Hematopoietic multipotent progenitor cell (in vitro differentiated cells): Measurements from ENCODE around the gene POLR1E. TPM values are rescaled to one million over a fixed set of nuclear protein-coding genes. Genes with fewer than 3 reads are reported as not detected.
"Not testable (repeated sequence)": the region's sequence is repeated elsewhere in the genome, so short reads cannot be mapped to it uniquely, and the experiment has no call there.

Experiments used
- DNase-seq, 3 donors: peaks; one replicate each; pipeline ENCODE4 v3.0.0-alpha.2; 2011 to 2015; ENCODE audit warnings: low read depth in 2 of 3, low spot score in 2 of 3
- total RNA-seq: library from RNA; depleted of rRNA; stranded (reverse); fragments of >200 nt; gene quantifications from one replicate; pipeline ENCODE4 v1.2.3, GENCODE V29; 2012

The POLR1E gene
- total RNA-seq, 1 donor = 23.4 TPM

- DNase-seq = peak; percentile 70 to 87 (median 81)
Observed at GRCh38 chr9:37464426-37465248, 21.1 kb upstream of the POLR1E start.

GRCh38 chr9:37465249-37466036, 20.3 kb upstream of the POLR1E start, which contains the start of gene ZBTB5:
Gene ZBTB5, minus strand, starts transcription at chr9:37465450. Its CDS starts 22,899 bp downstream, at chr9:37442551.
- DNase-seq = peak; percentile 94 to 100 (median 99)

- peak in 2 of 3 donors; percentile 54 to 57 for DNase-seq
Observed at GRCh38 chr9:37466037-37466709, 19.6 kb upstream of the POLR1E start.

- not testable (repeated sequence) for DNase-seq
Observed at GRCh38 chr9:37467530-37467929, 18.2 kb upstream of the POLR1E start.

- no peak for DNase-seq
Observed at GRCh38 chr9:37468620-37469019, 17.1 kb upstream of the POLR1E start.

- DNase-seq = peak in 1 of 3 donors; percentile 25
Observed at GRCh38 chr9:37471942-37472684, 13.6 kb upstream of the POLR1E start.

- not testable (repeated sequence) for DNase-seq
Observed at GRCh38 chr9:37473982-37474381, 11.8 kb upstream of the POLR1E start.

GRCh38 chr9:37474438-37474837, 11.3 kb upstream of the POLR1E start:
- DNase-seq = no peak

- no peak for DNase-seq
Observed at GRCh38 chr9:37476930-37477329, 8.8 kb upstream of the POLR1E start.

GRCh38 chr9:37477443-37477842, 8.3 kb upstream of the POLR1E start:
- DNase-seq = not testable (repeated sequence)

GRCh38 chr9:37477987-37478619, 7.6 kb upstream of the POLR1E start:
- DNase-seq = not testable (repeated sequence)

- DNase-seq = no peak
Observed at GRCh38 chr9:37480759-37481158, 5.0 kb upstream of the POLR1E start.

GRCh38 chr9:37486256-37486615, 488 bp downstream of the POLR1E start:
- no peak for DNase-seq

- DNase-seq = no peak
Observed at GRCh38 chr9:37486616-37487548, 1.1 kb downstream of the POLR1E start.

- DNase-seq = no peak
Observed at GRCh38 chr9:37491939-37492338, 6.2 kb downstream of the POLR1E start.

GRCh38 chr9:37495571-37495970, 9.8 kb downstream of the POLR1E start:
- DNase-seq = no peak

- no peak for DNase-seq
Observed at GRCh38 chr9:37496020-37496419, 10.3 kb downstream of the POLR1E start.

- no peak for DNase-seq
Observed at GRCh38 chr9:37497320-37497719, 11.6 kb downstream of the POLR1E start.

GRCh38 chr9:37498457-37498856, 12.7 kb downstream of the POLR1E start:
- no peak for DNase-seq
